HuH-7 (cell line): ENCODE data around the gene XYLT1.

ENCODE experiments used
- DNase-seq: peaks from one replicate; pipeline ENCODE4 v3.0.0; 2011; ENCODE audit warnings: low spot score

The XYLT1 gene

GRCh38 chr16:17258077-17258599 lies 212.6 kb downstream of the XYLT1 start:
- DNase-seq: no peak

DNA sequence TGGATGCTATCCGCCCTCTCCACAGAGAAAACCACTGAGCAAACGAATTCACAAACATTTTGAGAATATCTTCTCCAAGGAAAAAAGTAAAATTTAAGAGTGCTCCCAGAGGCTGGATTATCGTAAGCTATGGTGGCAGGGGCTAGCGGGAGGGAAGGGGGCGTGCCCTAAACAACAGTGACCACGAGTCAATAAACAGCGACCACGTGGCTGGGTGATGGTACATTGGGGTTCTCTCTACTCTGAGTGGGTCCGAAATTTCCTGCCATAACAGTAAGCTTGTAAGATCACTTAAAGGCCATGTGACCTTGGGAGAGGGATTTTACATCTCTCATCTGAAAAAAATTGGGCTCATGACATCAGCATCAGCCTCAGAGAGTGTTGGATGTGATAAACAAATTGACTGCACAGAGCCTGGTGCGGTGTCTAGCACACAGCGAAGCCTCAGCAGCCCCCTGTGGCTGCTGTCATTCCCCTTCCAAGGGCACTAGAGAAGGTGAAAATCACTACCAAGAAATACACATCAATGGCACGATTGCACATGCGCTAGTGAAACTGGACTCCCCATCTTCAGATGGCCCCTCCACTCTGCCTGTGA lies 213.2 kb downstream of the XYLT1 start:
- no peak for DNase-seq

DNA sequence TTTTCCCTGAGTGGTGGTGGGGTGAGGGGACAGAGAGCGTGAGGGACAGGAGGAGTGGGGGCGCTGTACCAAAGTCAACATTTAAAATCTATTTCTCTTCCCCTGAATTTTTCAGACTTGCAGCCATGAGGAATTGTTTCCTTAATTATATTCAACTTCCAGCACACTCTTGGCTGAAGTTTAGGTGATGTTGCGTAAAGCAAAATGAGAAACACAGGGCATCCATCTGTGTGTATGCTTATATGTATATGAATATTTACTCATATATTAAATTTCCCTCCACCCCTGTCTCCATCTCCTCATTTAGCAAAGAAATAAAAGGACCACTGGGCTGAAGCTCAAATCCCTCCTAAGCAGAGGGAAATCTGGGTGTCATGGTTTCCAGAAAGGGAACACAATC lies 218.1 kb downstream of the XYLT1 start:
- DNase-seq: no peak

GRCh38 chr16:17252064-17252463 lies 218.7 kb downstream of the XYLT1 start:
- DNase-seq: no peak

GRCh38 chr16:17251496-17251895 lies 219.3 kb downstream of the XYLT1 start:
- no peak for DNase-seq

- no peak for DNase-seq
These were observed 223.6 kb downstream of the XYLT1 start for GRCh38 chr16:17246974-17247732.

- no peak for DNase-seq
These were observed 224.4 kb downstream of the XYLT1 start for GRCh38 chr16:17246268-17246885.

DNA sequence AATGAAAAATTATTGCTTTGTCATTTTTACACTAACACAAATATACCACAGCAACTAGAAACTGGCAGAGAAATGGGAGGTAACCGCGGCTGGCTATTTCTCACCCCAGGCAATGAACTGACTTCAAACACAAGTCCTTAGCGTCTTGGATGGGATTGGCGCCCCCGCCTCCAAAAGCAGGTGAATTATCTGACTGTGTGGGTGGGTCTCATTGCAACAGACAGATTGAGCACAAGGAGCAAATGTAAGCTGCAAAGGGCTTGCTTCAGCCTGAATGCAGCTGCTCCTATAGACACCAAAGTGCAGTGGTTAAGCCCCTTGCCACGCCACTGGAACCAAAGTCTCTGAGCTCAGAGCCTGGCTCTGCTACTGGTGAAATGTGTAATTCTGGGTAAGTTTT lies 225.0 kb downstream of the XYLT1 start:
- DNase-seq: no peak

DNA sequence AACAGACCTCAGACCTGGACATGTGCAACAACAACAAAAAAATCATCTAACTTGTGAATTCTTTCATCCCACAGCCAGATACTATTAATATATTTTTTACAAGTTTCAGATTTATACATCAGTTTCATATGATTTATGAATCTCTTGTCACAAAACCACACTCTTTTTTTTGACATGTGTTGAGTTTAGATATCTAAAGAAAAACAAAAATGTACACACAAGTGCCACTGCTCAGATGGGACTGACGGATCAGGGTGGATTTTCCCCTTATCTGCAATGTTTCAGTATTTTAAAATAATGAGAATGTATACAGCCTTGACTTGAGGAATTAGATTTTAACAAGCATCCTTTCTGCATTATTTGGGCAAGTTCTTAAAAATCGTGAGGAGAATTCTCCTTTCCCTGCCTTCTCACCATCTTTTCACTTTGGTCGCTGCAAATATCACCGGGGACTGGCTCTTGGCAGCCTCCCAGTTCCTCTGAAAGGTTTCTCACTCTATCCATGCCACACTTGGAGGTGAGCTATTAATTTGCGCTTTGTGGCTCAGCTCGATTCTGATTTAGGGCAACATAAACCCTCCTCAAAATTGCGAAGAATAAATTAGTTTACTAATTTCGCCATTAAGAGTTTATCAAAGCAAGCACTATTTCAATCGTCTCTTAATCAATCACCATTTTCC lies 225.7 kb downstream of the XYLT1 start:
- no peak for DNase-seq

DNA sequence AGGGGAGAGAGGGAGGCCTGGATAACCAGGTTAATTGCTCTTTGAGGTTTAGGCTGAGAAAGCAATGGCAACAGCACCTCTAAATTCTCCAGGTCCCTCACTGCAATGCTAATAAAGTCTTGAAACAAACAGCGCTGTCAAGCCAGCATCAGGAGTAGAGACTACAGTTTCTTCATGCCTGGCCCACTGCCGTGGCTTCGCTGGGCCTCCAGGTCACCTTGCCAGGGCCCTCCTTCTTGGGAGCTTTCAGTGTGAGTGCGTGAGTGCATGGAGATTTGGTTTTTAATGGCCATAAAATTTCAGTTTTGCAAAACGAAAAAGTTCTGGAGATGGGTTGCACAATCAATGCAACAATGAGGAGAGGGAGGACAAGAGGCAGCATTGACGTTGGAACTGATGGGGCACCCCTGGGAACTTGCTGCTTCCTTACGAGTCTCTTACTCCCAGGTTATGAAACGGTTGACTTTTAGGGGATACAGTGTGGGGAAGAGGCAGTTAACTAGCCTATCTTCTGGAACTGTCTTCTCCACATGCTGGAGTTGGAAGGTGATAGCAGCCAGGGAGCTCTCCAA lies 229.4 kb downstream of the XYLT1 start:
- no peak for DNase-seq

DNA sequence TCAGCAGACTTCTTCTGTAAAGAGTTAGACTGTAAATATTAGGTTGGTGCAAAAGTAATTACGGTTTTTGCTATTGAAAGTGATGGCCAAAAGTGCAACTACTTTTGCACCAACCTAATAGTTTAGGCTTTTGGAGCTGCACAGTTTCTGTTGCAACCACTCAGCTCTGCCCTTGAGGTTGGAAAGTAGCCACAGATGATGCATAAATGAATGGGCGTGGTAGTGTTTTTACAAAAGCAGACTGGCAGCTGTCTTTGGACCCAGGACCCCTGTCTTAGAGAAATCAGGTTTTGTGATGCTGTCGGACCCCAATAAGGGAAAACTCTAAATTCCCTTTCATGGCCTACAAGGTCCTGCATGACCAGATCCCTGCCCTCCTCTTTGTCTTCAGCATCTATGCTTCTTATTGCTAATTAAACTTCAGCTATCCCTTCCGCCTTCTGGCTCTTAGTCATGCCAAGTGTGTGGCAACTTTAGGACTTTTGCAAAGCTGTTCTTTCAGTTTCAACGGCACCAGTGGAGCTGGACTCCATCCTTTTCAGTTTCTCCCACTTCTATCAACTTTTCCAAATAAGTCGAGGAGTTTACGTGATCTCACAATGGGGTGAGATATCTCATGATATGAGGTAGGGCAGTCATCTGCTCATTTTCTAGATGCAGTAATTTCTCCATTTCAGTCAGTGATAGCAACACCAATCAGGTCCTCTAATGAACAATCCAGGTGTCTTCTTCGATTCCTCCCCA lies 232.3 kb downstream of the XYLT1 start:
- DNase-seq: no peak

GRCh38 chr16:17237350-17237944 lies 233.3 kb downstream of the XYLT1 start:
- DNase-seq: no peak

DNA sequence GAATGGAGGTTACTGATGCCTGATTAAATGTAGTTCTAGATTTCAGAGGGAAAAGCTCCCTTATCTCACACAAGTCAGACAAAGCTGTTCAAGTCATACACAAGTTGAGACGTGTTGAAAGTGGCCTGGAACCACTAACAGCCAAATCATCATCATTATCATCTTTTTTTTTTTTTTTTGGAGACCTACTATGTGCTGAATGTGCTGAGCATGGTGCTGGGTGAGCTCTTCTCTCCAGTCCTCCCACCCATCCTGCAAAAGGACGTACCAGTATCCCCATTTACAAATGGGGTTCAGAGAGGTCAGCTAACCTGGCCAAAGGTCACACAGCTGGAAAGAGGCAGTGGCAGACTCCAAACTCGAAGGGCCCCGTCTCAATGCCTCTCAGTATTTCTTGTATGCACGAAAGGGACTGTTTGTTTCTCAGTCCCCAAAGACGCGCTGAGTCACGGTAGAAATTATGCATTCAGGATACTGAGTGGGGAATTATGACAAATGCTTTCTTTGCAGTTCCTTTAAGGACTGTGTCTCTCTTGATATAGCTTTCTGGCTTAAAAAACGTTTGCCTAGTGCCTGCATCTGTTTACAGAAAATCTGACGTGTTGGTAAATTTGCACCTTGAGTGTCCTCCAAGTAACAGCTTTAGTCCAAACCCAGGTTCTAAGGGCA lies 235.5 kb downstream of the XYLT1 start:
- DNase-seq: no peak

- no peak for DNase-seq
These were observed 237.3 kb downstream of the XYLT1 start for GRCh38 chr16:17233318-17234002.

DNA sequence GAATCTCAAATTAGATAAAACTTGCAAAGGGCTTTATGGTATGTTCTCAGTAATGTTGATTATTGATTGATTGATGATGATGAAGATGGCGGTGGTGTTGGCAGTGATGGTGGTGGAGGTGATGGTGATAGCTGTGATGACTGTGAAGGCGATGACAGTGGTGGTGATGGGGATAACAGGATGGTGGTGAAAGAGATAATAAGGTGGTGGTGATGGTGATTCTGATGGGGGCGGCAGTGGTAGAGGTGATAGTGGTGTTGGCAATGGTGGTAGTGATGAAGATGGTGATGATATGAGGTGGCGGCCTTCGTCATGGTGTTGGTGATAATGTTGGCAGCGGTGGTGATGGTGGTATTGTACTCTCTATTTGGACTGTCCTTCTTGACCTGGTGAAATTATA lies 238.3 kb downstream of the XYLT1 start:
- DNase-seq: no peak

DNA sequence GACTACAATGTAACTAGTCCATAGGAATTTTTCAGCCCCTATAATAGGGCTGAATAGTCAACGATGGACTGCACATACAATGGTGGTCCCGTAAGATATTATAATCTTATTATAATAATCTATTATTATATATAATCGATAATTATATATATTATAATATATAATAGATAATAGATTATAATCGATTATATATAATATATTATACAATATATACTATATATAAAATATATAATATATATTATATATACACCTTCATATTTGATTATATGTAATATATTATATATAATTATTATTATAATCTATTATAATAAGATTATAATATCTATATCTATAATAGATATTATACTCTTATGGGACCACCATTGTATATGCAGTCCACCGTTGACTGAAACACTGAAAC lies 238.8 kb downstream of the XYLT1 start:
- DNase-seq: no peak

DNA sequence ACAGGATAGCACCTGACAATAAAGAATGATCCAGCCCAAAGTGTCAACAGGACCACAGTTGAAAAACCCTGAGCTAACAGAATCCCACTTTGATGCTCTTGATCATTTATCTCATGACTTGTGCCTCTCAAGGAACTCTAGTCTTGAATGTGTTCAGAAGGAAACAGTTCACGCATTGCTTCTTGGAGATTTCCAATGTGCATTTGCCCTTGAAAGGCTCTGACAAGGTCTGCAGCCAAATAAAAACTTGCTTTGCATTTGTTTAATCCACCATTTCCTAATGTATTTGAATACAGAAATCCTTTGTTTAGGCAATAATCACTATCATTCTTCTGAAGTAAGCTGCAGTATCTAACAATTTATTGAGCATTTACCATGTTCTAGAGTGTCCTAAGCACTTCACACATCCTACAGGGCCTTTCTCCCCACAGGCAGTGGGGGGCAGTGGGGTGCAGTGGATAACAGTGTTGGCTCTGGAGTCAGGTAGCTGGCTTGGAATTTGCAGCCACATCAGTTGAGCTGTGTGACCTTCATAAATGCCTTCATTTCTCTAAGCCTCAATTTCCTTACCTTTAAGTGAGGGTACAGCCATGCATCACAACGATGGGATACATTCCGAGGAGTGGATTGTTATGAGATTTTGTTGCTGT lies 239.7 kb downstream of the XYLT1 start:
- DNase-seq: no peak

DNA sequence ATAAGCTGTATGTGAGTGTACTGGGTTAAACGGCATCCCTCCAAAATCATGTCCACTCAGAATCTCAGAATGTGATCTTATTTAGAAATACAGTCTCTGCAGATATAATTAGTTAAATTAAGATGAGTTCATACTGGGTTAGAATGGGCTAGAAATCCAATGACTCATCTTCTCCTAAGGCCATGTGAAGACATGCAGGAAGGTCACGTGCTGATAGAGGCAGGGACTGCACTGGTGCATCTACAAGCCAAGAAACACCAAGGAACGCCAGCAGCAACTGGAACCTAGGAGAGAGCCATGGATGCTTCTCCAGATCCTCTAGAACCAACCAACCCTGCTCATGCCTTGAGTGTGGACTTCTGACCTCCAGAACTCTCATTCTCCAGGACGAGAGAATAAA lies 241.0 kb downstream of the XYLT1 start:
- no peak for DNase-seq

DNA sequence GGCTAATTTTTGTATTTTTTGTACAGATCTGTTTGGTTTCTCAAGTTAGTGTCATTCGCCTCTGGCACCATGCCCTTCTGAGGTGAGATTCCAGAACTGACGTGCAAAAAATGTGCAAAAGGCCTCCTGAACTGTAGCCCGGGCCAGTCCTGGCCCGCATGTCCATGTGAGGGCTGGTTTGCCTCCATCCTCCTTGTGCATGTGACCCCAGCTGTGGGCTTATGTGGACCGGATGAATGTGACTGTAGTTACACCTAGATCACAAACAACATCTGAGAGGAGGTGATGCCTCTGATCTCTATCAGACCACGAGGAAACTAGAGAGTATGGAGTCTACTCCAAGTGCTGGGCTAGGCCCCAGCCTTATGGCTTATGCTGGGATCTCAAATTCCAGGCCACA lies 241.6 kb downstream of the XYLT1 start:
- DNase-seq: no peak

- no peak for DNase-seq
These were observed 242.1 kb downstream of the XYLT1 start for GRCh38 chr16:17228708-17229055.
